HepG2 (cell line): ENCODE data around the gene NPW. TPM values are rescaled to one million over a fixed set of nuclear protein-coding genes. Genes with fewer than 3 reads are reported as not detected.

Source experiments
- CHD4 ChIP-seq: fragments of 200-600 bp; sonication (generic); IDR thresholded peaks from 2 replicates; pipeline ENCODE4 v1.7.0; 2017; ENCODE audit warnings: mild to moderate bottlenecking, low read length, borderline replicate concordance
- IRF9 ChIP-seq: sonication (generic); formaldehyde crosslinking; IDR thresholded peaks from 2 replicates; pipeline ENCODE4 v1.8.0; 2022; ENCODE audit warnings: missing genetic modification reagents, mild to moderate bottlenecking, borderline replicate concordance
- RBAK ChIP-seq: sonication (generic); formaldehyde crosslinking; IDR thresholded peaks from 2 replicates; pipeline ENCODE4 v1.5.1; 2020; ENCODE audit warnings: mild to moderate bottlenecking, missing genetic modification reagents
- ZNF407 ChIP-seq: sonication (generic); formaldehyde crosslinking; IDR thresholded peaks from one replicate; pipeline ENCODE4 v1.5.1; 2020; ENCODE audit warnings: mild to moderate bottlenecking, missing genetic modification reagents; ENCODE audit errors: not compliant biosample characterization
- ZNF687 ChIP-seq: sonication (generic); formaldehyde crosslinking; IDR thresholded peaks from 2 replicates; pipeline ENCODE4 v1.5.1; 2020; ENCODE audit warnings: mild to moderate bottlenecking, missing genetic modification reagents, moderate library complexity
- polyA plus RNA-seq, 8 experiments: library from polyadenylated mRNA; depleted of rRNA in 3 of 8; stranded (reverse) in 7 of 8; unstranded in 1 of 8; fragments of >200 nt; fragmentation: Illumina TruSeq in 4 of 8; extraction: Trizol in 4 of 8; gene quantifications; 2 replicates each; pipeline versions ENCODE4 v1.2.1 to v1.2.3, GENCODE V29; 2011 to 2016; ENCODE audit warnings: low read depth in 4 of 8, missing spikeins in 1 of 8, mixed read lengths in 1 of 8; ENCODE audit not compliant: insufficient read depth in 1 of 8
- total RNA-seq, 5 experiments: library from RNA; depleted of rRNA; stranded (reverse); fragments of >200 nt; fragmentation: Illumina TruSeq; extraction: Trizol; gene quantifications; 2 replicates each; pipeline ENCODE4 v1.2.3, GENCODE V29; 2016; ENCODE audit warnings: low read depth in 1 of 5
- TF ChIP-seq, protein P1 (sequence below): sonication (generic); formaldehyde crosslinking; IDR thresholded peaks from 2 replicates; pipeline ENCODE4 v1.4.0; 2020; ENCODE audit warnings: missing genetic modification reagents, borderline replicate concordance
- TF ChIP-seq, protein P2 (sequence below): sonication (generic); formaldehyde crosslinking; conservative IDR thresholded peaks from 2 replicates; pipeline ENCODE4 v1.4.0; 2020; ENCODE audit warnings: missing genetic modification reagents

NPW gene
- total and polyA plus RNA-seq, 2 of the 13 experiments (the other 11 are each of a cell fraction or from before 2014, with no cell fraction given), result 0.24 to 0.97 TPM

GRCh38 chr16:2003827-2004641, 15.6 kb upstream of the NPW start (continued):
- TF ChIP-seq ZNF407 (CRISPR knock-in tag), result peak; percentile 56
- no peak for TF ChIP-seq IRF9 (CRISPR knock-in tag)
- TF ChIP-seq ZNF687 (CRISPR knock-in tag), result peak; percentile 86
- no peak for TF ChIP-seq RBAK (CRISPR knock-in tag)
- TF ChIP-seq, protein P1, sequence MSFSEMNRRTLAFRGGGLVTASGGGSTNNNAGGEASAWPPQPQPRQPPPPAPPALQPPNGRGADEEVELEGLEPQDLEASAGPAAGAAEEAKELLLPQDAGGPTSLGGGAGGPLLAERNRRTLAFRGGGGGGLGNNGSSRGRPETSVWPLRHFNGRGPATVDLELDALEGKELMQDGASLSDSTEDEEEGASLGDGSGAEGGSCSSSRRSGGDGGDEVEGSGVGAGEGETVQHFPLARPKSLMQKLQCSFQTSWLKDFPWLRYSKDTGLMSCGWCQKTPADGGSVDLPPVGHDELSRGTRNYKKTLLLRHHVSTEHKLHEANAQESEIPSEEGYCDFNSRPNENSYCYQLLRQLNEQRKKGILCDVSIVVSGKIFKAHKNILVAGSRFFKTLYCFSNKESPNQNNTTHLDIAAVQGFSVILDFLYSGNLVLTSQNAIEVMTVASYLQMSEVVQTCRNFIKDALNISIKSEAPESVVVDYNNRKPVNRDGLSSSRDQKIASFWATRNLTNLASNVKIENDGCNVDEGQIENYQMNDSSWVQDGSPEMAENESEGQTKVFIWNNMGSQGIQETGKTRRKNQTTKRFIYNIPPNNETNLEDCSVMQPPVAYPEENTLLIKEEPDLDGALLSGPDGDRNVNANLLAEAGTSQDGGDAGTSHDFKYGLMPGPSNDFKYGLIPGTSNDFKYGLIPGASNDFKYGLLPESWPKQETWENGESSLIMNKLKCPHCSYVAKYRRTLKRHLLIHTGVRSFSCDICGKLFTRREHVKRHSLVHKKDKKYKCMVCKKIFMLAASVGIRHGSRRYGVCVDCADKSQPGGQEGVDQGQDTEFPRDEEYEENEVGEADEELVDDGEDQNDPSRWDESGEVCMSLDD (CRISPR knock-in tag), result no peak
- TF ChIP-seq, protein P2, sequence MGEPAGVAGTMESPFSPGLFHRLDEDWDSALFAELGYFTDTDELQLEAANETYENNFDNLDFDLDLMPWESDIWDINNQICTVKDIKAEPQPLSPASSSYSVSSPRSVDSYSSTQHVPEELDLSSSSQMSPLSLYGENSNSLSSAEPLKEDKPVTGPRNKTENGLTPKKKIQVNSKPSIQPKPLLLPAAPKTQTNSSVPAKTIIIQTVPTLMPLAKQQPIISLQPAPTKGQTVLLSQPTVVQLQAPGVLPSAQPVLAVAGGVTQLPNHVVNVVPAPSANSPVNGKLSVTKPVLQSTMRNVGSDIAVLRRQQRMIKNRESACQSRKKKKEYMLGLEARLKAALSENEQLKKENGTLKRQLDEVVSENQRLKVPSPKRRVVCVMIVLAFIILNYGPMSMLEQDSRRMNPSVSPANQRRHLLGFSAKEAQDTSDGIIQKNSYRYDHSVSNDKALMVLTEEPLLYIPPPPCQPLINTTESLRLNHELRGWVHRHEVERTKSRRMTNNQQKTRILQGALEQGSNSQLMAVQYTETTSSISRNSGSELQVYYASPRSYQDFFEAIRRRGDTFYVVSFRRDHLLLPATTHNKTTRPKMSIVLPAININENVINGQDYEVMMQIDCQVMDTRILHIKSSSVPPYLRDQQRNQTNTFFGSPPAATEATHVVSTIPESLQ (CRISPR knock-in tag), result no peak
- no peak for TF ChIP-seq CHD4
